Spinal cord (tissue), 10 donors: Measurements from ENCODE around the gene SOCS6. TPM values are rescaled to one million over a fixed set of nuclear protein-coding genes. Genes with fewer than 3 reads are reported as not detected.
"Not testable (repeated sequence)": the region's sequence is repeated elsewhere in the genome, so short reads cannot be mapped to it uniquely, and the experiment has no call there.

Experiments used
- DNase-seq, 6 donors: peaks; one replicate each; pipeline versions ENCODE4 v3.0.0 to v3.0.0-alpha.2; 2013 to 2015; ENCODE audit warnings: low spot score in 6 of 6, low read depth in 4 of 6
- H3K27ac ChIP-seq: one replicate; pipeline ENCODE4 v1.5.1; 2013; ENCODE audit warnings: low read depth, low read length, control low read depth
- H3K27me3 ChIP-seq: one replicate; pipeline ENCODE4 v1.6.1; 2013; ENCODE audit warnings: low read length; ENCODE audit not compliant: control insufficient read depth, insufficient read depth
- H3K36me3 ChIP-seq: one replicate; pipeline ENCODE4 v1.6.1; 2013; ENCODE audit warnings: low read length; ENCODE audit not compliant: control insufficient read depth, insufficient read depth
- H3K4me1 ChIP-seq: one replicate; pipeline ENCODE4 v1.6.1; 2013; ENCODE audit warnings: low read length; ENCODE audit not compliant: control insufficient read depth, insufficient read depth
- H3K4me3 ChIP-seq: one replicate; pipeline ENCODE4 v1.5.1; 2013; ENCODE audit warnings: low read depth, low read length, control low read depth
- H3K9me3 ChIP-seq: one replicate; pipeline ENCODE4 v1.6.1; 2013; ENCODE audit warnings: low read length; ENCODE audit not compliant: control insufficient read depth, insufficient read depth
- WGBS: methylation state at CpG from one replicate; pipeline ENCODE4 v1.1.5; 2013; ENCODE audit warnings: missing lambda C conversion rate; ENCODE audit not compliant: insufficient coverage; 5-methylcytosine and 5-hydroxymethylcytosine counted together
- long read RNA-seq, 4 donors: transcript quantifications; one replicate each; lab custom pipeline, GENCODE V29; 2026
- polyA plus RNA-seq, 2 donors: library from polyadenylated mRNA; unstranded; fragments of 120-200 nt; gene quantifications; one replicate each; pipeline ENCODE4 v1.2.1, GENCODE V29; 2013; ENCODE audit not compliant: insufficient read length in 2 of 2
- total RNA-seq, 2 donors: library from RNA; depleted of rRNA in 1 of 2; stranded (reverse); fragments of 120-200 nt in 1 of 2; fragments of >200 nt in 1 of 2; gene quantifications; one replicate each; pipeline versions ENCODE4 v1.2.3 to v1.2.4, GENCODE V29; 2013 to 2014
- donor health status: healthy.

Gene SOCS6, protein sequence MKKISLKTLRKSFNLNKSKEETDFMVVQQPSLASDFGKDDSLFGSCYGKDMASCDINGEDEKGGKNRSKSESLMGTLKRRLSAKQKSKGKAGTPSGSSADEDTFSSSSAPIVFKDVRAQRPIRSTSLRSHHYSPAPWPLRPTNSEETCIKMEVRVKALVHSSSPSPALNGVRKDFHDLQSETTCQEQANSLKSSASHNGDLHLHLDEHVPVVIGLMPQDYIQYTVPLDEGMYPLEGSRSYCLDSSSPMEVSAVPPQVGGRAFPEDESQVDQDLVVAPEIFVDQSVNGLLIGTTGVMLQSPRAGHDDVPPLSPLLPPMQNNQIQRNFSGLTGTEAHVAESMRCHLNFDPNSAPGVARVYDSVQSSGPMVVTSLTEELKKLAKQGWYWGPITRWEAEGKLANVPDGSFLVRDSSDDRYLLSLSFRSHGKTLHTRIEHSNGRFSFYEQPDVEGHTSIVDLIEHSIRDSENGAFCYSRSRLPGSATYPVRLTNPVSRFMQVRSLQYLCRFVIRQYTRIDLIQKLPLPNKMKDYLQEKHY
- 10 to 100 TPM; 30.7 to 41.8 TPM for total RNA-seq
- polyA plus RNA-seq, result 10 to 100 TPM; 19.0 to 28.4 TPM
- long read RNA-seq, donor 1, full-length matches to known transcripts, result 5 of 5 reads
- long read RNA-seq, donor 1, partial matches to known transcripts, result 0 of 5 reads
- long read RNA-seq, donor 1, other reads (novel, unspliced or antisense), result 0 of 5 reads
- long read RNA-seq, donor 2, full-length matches to known transcripts, result 9 of 9 reads
- long read RNA-seq, donor 2, partial matches to known transcripts, result 0 of 9 reads
- long read RNA-seq, donor 2, other reads (novel, unspliced or antisense), result 0 of 9 reads
- long read RNA-seq, donor 3, full-length matches to known transcripts, result 7 of 7 reads
- long read RNA-seq, donor 3, partial matches to known transcripts, result 0 of 7 reads
- long read RNA-seq, donor 3, other reads (novel, unspliced or antisense), result 0 of 7 reads
- long read RNA-seq, donor 4, full-length matches to known transcripts, result 6 of 6 reads
- long read RNA-seq, donor 4, partial matches to known transcripts, result 0 of 6 reads
- long read RNA-seq, donor 4, other reads (novel, unspliced or antisense), result 0 of 6 reads

DNA sequence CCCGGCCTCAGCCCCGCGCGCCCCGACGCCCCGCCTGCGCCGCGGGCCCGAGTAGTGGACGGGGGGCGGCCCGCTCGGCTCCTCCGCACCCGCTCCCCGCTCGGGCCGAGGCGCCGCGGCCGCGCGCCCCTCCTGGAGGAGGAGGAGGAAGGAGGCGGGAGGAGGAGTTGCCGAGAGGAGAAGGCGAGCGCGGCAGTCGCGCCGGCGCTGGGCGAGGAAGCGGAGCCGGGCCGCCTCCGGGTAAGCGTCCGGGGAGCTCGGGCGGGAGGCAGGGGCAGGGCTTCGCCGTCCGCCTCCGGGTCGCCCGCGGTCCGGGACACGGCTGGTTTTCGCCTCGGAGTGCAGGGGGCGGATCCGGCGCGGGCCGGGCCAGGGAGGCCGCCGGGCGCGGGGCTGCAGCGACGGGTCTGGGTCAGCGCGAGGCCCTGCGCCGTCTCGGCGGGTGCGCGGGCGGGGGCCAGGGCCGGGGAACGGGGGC is at the start of gene SOCS6:
Gene SOCS6, plus strand, starts transcription at position 195 of the 478 bp plus-strand sequence. CDS start 35,624 bp downstream, outside the sequence.
- WGBS, result under 1% methylated on average over 77 of the region's 77 CpGs
- DNase-seq, result peak in 5 of 6 donors; percentile 33 to 86 (median 48)
- peaks cover 16% of the 10 kb centered on the region for H3K4me1 ChIP-seq

DNA sequence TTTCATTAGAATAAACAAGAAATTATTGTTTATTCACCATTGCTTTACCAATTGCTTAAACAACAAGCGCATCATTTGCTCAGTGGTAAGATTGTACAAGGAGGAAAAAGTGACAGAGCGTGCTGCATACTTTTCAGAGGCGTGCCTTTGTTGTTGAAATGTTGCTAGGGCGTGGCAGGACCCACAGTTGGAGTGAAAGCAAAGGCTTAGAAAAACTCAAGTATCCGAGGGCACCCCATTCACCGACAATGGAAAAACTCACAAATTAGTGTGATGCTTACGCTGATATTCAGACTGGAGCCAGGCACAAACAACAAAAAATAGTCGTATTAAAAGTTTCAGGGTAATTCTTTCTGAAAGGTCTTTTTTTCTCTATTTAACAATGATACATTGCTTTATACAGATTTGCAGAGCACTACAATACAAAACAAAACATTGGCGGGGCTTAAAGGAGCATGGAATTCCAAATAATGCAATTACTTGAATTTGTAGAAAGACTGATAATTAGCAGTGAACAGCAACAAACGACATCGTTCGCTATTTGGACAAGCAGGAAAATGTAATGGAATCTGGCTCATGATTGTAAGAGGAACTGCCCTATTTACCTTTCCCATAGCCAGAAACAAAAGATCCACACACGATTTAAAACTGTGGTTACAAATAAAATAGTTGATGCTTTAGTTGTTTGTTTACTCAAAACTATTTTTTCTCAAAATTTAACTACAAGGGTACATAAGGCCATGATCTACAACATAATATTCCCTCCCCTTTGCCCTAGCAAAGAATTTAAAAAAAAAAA is 45.5 kb upstream of the SOCS6 start:
- peak in 1 of 6 donors; percentile 27 for DNase-seq
- H3K27ac ChIP-seq, result no peak overlapping the region

More for the DNA sequence above, at the start of gene SOCS6:
- no peaks in the 10 kb centered on the region for H3K27me3 ChIP-seq
- H3K27ac ChIP-seq, result peak within 1 kb of the TSS; percentile 54
- peak within 1 kb of the TSS; percentile 65 for H3K4me3 ChIP-seq
- no peaks in the 10 kb centered on the region for H3K9me3 ChIP-seq
- no peaks in the 10 kb centered on the region for H3K36me3 ChIP-seq

DNA sequence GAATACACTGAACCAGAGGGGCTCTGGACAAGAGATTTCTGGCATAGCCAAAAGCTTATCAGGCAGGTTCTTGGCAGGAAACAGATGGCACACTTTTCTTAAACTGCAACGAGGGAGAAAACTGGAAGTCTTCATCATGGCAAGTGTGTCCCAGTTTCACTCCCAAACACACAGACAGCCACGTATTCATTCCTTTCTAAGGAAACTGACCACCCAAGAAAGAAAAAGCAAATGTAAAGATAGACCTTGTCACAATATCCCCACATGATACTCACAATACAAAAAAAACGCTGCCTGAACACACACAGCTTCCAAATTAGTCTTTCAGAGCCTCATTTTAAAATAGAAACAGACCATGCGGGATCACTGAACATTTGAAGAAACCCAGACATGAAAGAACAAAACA is 42.8 kb upstream of the SOCS6 start:
- no peaks in the 10 kb centered on the region for H3K4me1 ChIP-seq
- no peaks in the 10 kb centered on the region for H3K27me3 ChIP-seq
- no peaks in the 10 kb centered on the region for H3K36me3 ChIP-seq
- WGBS, result 0% methylated on average over 1 of the region's 4 CpGs
- no peak overlapping the region for H3K27ac ChIP-seq
- no peaks in the 10 kb centered on the region for H3K9me3 ChIP-seq
- DNase-seq, result peak in 1 of 6 donors; percentile 63
- no peak overlapping the region for H3K4me3 ChIP-seq

More for the DNA sequence above, 45.5 kb upstream of the SOCS6 start:
- WGBS, result 68% methylated on average over 4 of the region's 13 CpGs
- Histone ChIP-seq H3K4me1 (no peaks in the 10 kb centered on the region), H3K9me3 (no peaks in the 10 kb centered on the region), H3K4me3 (no peak overlapping the region), H3K27me3 (no peaks in the 10 kb centered on the region), H3K36me3 (no peaks in the 10 kb centered on the region)

DNA sequence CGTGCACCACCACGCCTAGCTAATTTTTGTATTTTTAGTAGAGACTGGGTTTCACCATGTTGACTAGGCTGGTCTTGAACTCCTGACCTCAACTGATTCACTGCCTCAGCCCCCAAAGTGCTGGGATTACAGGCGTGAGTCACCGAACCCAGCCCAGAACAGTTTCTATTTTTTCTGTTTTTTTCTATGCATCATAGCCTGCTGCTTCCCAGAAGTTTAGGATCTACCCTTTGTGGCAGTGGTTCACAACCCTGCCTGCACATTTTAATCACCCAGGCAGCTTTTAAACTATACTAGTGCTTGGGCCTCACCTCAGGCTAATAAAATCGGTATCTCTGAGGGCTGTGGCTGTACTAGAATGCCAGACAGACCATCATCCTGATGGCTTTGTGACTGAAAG is 39.7 kb upstream of the SOCS6 start:
- Histone ChIP-seq H3K9me3 (no peaks in the 10 kb centered on the region), H3K27ac (no peak overlapping the region), H3K4me3 (no peak overlapping the region), H3K36me3 (no peaks in the 10 kb centered on the region), H3K4me1 (no peaks in the 10 kb centered on the region), H3K27me3 (no peaks in the 10 kb centered on the region)
- DNase-seq, result no peak
- WGBS, result 94% methylated on average over 5 of the region's 5 CpGs

DNA sequence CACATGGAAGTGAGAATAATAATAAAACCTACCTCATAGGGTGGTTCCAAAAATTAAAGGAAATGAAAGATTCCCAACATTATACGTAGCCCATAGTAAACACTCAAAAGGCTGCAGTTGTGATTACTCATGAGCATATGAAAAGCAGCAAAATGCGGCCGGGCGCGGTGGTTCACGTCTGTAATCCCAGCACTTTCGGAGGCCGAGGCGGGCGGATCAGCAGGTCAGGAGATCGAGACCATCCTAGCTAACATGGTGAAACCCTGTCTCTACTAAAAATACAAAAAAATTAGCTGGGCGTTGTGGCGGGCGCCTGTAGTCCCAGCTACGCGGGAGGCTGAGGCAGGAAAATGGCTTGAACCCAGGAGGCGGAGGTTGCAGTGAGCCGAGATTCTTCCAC is 39.0 kb upstream of the SOCS6 start:
- 99% methylated on average over 9 of the region's 18 CpGs for whole genome bisulfite sequencing
- H3K4me3 ChIP-seq, H3K4me1 ChIP-seq, H3K9me3 ChIP-seq, DNase-seq, H3K36me3 ChIP-seq, H3K27ac ChIP-seq, H3K27me3 ChIP-seq: not testable (repeated sequence)

DNA sequence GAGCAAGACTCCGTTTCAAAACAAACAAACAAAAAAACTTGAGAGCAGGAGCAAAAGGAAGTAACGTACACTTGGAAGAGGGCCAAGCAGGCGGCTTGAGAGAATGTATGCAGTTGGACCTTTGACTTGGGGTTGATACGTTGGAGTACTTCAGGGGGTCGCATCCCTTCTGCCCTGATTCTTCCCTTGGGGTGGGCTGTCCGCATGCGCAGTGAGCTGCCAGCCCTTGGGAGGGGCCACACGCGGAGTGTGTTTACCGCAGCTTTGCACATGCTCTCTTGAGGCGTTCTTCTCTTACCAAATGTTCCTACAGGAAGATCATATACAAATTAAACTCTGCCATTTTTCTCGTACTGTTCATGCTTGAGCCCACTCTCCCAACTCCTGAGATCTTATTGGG is 38.1 kb upstream of the SOCS6 start:
- Histone ChIP-seq H3K9me3 (no peaks in the 10 kb centered on the region), H3K27me3 (no peaks in the 10 kb centered on the region), H3K4me3 (no peak overlapping the region), H3K36me3 (no peaks in the 10 kb centered on the region), H3K27ac (no peak overlapping the region), H3K4me1 (no peaks in the 10 kb centered on the region)
- DNase-seq, result no peak
- 91% methylated on average over 11 of the region's 12 CpGs for WGBS

DNA sequence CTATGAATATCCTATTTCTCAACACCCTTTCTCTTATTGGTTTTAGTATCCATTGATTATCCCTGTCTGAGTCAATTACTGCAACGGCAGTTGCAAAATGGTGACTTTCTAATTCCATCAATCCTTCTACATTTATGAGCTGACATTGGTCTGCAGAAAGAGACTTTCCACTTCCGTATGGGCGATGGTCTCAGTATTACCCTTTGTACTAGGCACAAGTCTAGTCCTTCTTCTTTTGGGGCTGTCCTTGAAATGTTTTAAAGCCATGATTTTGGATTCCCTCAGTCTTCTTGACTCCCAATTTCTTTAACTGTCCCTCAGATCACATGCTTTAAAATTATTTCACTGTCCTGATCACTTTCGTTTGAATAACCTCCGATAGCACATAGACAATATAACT is 32.7 kb upstream of the SOCS6 start:
- Histone ChIP-seq H3K27me3 (no peaks in the 10 kb centered on the region), H3K4me3 (no peak overlapping the region), H3K36me3 (no peaks in the 10 kb centered on the region), H3K9me3 (no peaks in the 10 kb centered on the region), H3K27ac (no peak overlapping the region), H3K4me1 (no peaks in the 10 kb centered on the region)
- no peak for DNase-seq
- 60% methylated on average over 1 of the region's 5 CpGs for WGBS

DNA sequence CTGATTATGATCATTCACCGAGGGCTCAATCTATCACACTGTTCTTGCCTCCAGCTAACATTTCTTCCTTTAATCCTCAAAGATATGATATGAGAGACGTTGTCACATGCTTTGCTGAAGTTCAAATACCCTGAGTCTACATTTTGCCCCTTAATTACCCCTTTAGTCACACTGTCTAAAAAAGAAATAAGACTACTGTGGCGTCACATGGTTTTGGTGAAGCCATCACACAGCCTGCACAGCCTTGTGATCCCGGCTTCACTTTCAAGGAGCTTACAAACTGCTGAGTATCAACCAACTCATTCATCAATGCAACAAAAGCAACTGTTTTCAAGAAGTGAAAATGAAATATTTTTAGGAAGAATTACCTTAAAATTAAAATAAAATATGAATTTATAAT is 31.9 kb upstream of the SOCS6 start:
- no CpG with 5 or more reads among the region's 4 CpGs for WGBS
- Histone ChIP-seq H3K36me3 (no peaks in the 10 kb centered on the region), H3K9me3 (no peaks in the 10 kb centered on the region), H3K27me3 (no peaks in the 10 kb centered on the region), H3K4me3 (no peak overlapping the region), H3K4me1 (no peaks in the 10 kb centered on the region), H3K27ac (no peak overlapping the region)
- DNase-seq, result no peak

DNA sequence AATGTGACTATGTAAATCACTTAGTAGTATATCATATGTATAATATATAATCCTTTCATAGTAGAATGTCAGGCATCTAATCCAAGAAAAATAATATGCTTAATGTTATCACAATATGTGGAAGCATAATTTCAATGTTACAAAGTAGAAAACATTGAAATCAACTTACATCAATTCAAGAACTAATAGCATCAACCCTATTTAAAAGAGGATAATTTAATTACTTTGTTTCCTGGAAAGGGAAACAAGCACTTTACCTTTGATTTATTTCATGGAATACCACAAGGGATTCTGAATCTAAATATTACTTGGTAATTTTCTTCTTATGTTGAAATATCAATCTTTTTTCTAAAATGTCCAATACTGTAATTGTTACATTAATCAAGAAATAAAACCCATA is 30.6 kb upstream of the SOCS6 start:
- H3K27ac ChIP-seq, result no peak overlapping the region
- no peaks in the 10 kb centered on the region for H3K4me1 ChIP-seq
- no peaks in the 10 kb centered on the region for H3K9me3 ChIP-seq
- H3K4me3 ChIP-seq, result no peak overlapping the region
- no peaks in the 10 kb centered on the region for H3K27me3 ChIP-seq
- DNase-seq, result no peak
- H3K36me3 ChIP-seq, result no peaks in the 10 kb centered on the region
